Sigmoid colon (tissue), 7 donors: Measurements from ENCODE around the gene SLX4IP. TPM values are rescaled to one million over a fixed set of nuclear protein-coding genes. Genes with fewer than 3 reads are reported as not detected.
"Not testable (repeated sequence)": the region's sequence is repeated elsewhere in the genome, so short reads cannot be mapped to it uniquely, and the experiment has no call there.

Source experiments
- DNase-seq: peaks from one replicate; pipeline ENCODE4 v3.0.0-alpha.2; 2019
- H3K27ac ChIP-seq, 4 donors: fragments of 200-600 bp; sonication (generic); one replicate each; pipeline ENCODE4 v1.5.1; 2016 to 2019; ENCODE audit warnings: mild to moderate bottlenecking in 1 of 4
- H3K27me3 ChIP-seq, 3 donors: fragments of 200-600 bp; sonication (generic); one replicate each; pipeline ENCODE4 v1.5.1; 2019; ENCODE audit warnings: mild to moderate bottlenecking in 1 of 3
- H3K36me3 ChIP-seq, 4 donors: fragments of 200-600 bp; sonication (generic); one replicate each; pipeline ENCODE4 v1.5.1; 2016 to 2019
- H3K4me1 ChIP-seq, 4 donors: fragments of 200-600 bp; sonication (generic); one replicate each; pipeline ENCODE4 v1.5.1; 2017 to 2019
- H3K4me3 ChIP-seq, 4 donors: fragments of 200-600 bp; sonication (generic); one replicate each; pipeline ENCODE4 v1.5.1; 2017 to 2019; ENCODE audit warnings: mild to moderate bottlenecking in 2 of 4, moderate library complexity in 1 of 4
- H3K9me3 ChIP-seq, 4 donors: fragments of 200-600 bp in 3 of 4; sonication (generic) in 3 of 4; one replicate each; pipeline versions ENCODE4 v1.5.1 to v1.6.1; 2013 to 2019
- EP300 ChIP-seq, 4 donors: sonication (generic); formaldehyde crosslinking; IDR thresholded peaks; one replicate each; pipeline ENCODE4 v1.6.1; 2017; ENCODE audit warnings: antibody characterized with exemption in 4 of 4
- POLR2A ChIP-seq, 2 donors: fragments of 450-650 bp; IDR thresholded peaks; one replicate each; pipeline ENCODE4 v1.6.1; 2016; ENCODE audit warnings: antibody characterized with exemption in 2 of 2, mild to moderate bottlenecking in 2 of 2, moderate library complexity in 2 of 2
- POLR2AphosphoS5 ChIP-seq, 4 donors: sonication (generic); formaldehyde crosslinking; IDR thresholded peaks; one replicate each; pipeline ENCODE4 v1.6.1; 2017; ENCODE audit warnings: antibody characterized with exemption in 4 of 4
- WGBS, 2 donors: extraction: QIAGEN DNeasy Blood & Tissue Kit; methylation state at CpG; one replicate each; pipeline ENCODE4 v1.1.7; 2013; 5-methylcytosine and 5-hydroxymethylcytosine counted together
- intact Hi-C: fragments of 100-400 bp; cut with DNase I; formaldehyde crosslinking; loops from one replicate; pipeline ENCODE4 v1.15.1; 2023
- polyA plus RNA-seq, 3 donors: library from polyadenylated mRNA; stranded (reverse); fragments of 200-250 nt; gene quantifications; one replicate each; pipeline ENCODE4 v1.2.3, GENCODE V29; 2013
- total RNA-seq, 4 donors: library from RNA; depleted of rRNA; stranded (reverse); fragments of >200 nt; gene quantifications; one replicate each; pipeline ENCODE4 v1.1.0, GENCODE V29; 2016
- TF ChIP-seq, protein P1 (sequence below), 4 experiments: fragments of 450-650 bp in 3 of 4; fragments of 200-600 bp in 1 of 4; IDR thresholded peaks; one replicate each; pipeline ENCODE4 v1.5.1; 2016 to 2019; ENCODE audit warnings: antibody characterized with exemption in 4 of 4, mild to moderate bottlenecking in 3 of 4, moderate library complexity in 2 of 4
- donor health status: healthy with polysubstance abuse.
- donor health status: Bipolar disorder and iron deficiency.
- donor health status: healthy.

The SLX4IP gene
- total and polyA plus RNA-seq, 7 donors: 1.2 to 4.2 (median 2.4) TPM

DNA sequence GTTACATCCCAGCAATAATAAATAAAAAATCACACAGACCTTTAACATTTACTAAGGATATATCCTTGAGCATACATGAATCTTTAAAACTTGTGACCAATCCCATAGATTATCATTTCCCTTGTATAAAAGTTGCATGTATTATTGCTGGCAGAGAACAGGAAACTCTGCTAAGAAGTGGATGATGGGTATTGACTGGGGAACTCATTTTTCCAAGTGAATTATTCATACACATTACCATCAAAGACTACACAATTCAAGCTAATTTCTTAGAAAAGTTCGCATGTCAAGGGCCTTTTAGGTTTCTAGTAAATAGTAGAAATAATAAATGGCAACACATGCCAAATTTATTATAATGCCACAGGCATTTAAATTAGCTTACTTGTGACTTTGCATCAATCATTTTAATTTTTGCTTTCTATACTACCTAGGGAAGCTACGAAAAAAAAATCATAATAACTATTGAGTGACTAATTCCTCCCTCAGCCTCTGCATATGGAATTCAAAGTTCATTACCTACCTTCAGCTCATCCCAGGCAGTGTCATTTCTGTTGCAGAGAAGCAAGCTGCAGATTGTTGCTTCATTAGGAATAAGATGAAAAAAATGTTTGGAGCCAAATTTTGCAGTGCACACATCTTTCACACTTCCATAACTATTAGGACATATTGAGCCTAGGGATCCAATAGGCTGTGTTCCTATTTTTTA, 26.8 kb upstream of the SLX4IP start:
- 92 to 96% methylated on average over 2 of the region's 2 CpGs for WGBS, 2 donors
- Histone ChIP-seq H3K9me3 (no peaks in the 10 kb centered on the region), H3K27ac (no peak overlapping the region), H3K4me1 (no peaks in the 10 kb centered on the region), H3K27me3 (no peaks in the 10 kb centered on the region), H3K36me3 (peaks cover 0 to 44% (median 3%) of the 10 kb centered on the region in 4 donors), H3K4me3 (no peak overlapping the region)
- no peak for DNase-seq
- intact Hi-C loops: no loop called here
- TF ChIP-seq POLR2A (IDR thresholded peaks at IDR 0.05) (no peak), POLR2AphosphoS5 (IDR thresholded peaks at IDR 0.05) (no peak), EP300 (IDR thresholded peaks at IDR 0.05) (no peak)
- TF ChIP-seq, protein P1, sequence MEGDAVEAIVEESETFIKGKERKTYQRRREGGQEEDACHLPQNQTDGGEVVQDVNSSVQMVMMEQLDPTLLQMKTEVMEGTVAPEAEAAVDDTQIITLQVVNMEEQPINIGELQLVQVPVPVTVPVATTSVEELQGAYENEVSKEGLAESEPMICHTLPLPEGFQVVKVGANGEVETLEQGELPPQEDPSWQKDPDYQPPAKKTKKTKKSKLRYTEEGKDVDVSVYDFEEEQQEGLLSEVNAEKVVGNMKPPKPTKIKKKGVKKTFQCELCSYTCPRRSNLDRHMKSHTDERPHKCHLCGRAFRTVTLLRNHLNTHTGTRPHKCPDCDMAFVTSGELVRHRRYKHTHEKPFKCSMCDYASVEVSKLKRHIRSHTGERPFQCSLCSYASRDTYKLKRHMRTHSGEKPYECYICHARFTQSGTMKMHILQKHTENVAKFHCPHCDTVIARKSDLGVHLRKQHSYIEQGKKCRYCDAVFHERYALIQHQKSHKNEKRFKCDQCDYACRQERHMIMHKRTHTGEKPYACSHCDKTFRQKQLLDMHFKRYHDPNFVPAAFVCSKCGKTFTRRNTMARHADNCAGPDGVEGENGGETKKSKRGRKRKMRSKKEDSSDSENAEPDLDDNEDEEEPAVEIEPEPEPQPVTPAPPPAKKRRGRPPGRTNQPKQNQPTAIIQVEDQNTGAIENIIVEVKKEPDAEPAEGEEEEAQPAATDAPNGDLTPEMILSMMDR (IDR thresholded peaks at IDR 0.05): no peak

DNA sequence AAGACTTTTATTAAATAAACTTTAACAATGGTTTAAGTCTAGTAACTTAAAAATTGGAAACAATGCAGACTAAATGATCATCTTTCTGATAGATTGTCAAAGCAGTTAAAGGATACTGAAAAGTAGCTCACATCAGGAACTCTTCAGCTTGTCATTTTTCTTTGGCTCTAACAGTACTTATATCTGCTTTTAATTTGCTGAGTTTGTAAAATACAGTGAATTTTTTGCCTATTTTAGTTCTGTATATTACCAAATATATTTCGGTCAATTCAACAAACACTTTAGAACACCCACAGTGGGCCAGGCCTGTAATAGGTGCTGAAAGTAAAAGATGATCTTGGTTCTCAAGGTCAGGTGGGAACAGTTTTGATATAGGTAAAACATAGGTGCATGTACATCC, 23.4 kb upstream of the SLX4IP start:
- WGBS, 2 donors: 98 to 100% methylated on average over 1 of the region's 1 CpG
- peaks cover 0 to 32% (median 0%) of the 10 kb centered on the region in 4 donors for H3K36me3 ChIP-seq
- TF ChIP-seq POLR2A (IDR thresholded peaks at IDR 0.05) (no peak), POLR2AphosphoS5 (IDR thresholded peaks at IDR 0.05) (no peak), EP300 (IDR thresholded peaks at IDR 0.05) (no peak)
- TF ChIP-seq, protein P1 (IDR thresholded peaks at IDR 0.05): no peak
- no peak overlapping the region for H3K27ac ChIP-seq
- no peaks in the 10 kb centered on the region for H3K27me3 ChIP-seq
- no peak overlapping the region for H3K4me3 ChIP-seq
- intact Hi-C loops: no loop called here
- no peaks in the 10 kb centered on the region for H3K9me3 ChIP-seq
- no peak for DNase-seq
- H3K4me1 ChIP-seq: peaks cover 0 to 3% (median 0%) of the 10 kb centered on the region in 4 donors

DNA sequence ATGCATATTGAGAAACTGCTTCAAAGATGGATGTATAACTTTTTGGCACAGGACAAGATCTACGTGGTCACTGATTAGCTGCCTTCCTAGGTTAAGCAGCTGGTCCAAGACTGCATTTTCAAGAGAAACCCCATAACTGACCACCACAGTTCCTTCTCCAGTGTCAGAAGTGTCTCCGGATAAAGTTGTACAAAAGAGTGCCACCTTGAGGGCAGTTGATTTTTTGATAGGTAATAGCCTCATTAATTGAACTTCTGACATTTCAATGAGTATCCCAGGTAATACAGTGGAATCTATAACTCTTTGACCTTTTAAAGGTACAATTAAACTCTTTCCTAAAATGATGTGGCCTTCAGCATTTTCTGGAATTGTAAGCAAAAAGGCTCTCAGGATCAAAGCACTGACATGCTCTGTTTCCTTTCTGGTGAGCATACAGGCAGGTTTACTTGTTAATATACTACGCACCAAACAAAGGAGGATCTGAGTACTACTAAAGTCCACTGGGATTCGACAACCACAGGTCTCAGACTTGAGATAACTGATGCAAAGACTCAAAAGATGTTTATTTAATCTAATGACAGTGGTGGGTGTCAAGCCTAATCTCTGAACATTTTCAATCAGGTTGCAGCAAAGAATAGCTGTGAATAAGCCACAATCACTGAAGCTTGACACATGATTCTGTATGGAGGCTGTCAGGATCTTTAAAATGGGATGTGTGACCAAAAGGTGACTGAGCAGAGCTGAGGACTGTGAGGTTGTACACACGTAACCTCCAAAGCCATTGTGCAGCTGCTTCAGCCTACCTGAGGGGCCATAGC, 22.3 kb upstream of the SLX4IP start:
- WGBS, 2 donors: 81 to 84% methylated on average over 5 of the region's 5 CpGs
- Histone ChIP-seq H3K4me3 (no peak overlapping the region), H3K4me1 (peaks cover 0 to 3% (median 0%) of the 10 kb centered on the region in 4 donors), H3K36me3 (peaks cover 0 to 28% (median 0%) of the 10 kb centered on the region in 4 donors), H3K9me3 (no peaks in the 10 kb centered on the region), H3K27ac (no peak overlapping the region), H3K27me3 (no peaks in the 10 kb centered on the region)
- intact Hi-C loops: no loop called here
- DNase-seq: no peak
- TF ChIP-seq POLR2A (IDR thresholded peaks at IDR 0.05) (no peak), POLR2AphosphoS5 (IDR thresholded peaks at IDR 0.05) (no peak), EP300 (IDR thresholded peaks at IDR 0.05) (no peak)
- TF ChIP-seq, protein P1 (IDR thresholded peaks at IDR 0.05): no peak

DNA sequence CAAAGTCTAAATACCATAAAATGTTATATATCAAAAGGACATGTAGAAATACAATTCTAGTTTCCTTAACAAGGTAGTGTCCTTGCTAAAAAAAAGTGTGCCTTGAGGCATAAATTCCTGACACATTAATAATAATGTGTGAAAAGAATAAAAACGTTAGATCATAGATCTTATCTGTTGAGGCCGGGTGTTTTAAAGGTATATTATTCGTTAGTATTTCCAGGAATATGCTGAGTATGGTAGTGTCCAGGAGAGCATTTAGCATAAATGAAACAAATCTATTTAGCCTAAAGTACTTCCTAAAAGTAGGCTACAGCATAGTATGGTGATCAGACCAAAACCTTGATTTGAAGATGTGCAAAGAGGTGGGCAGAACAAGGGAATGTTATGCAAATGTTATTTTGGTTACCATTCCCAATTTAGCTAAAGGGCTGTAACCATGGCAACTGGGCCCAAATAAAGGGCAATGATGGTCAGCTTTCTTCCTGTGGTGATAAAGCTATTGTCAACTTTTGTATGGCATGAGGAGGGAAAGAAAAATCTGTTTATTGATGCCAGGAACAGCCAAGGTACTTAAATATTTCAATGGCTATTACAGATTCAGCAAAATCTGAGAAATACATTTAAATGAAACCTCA, 20.0 kb upstream of the SLX4IP start:
- no peak overlapping the region for H3K4me3 ChIP-seq
- H3K27me3 ChIP-seq: no peaks in the 10 kb centered on the region
- intact Hi-C loops: no loop called here
- no peaks in the 10 kb centered on the region for H3K9me3 ChIP-seq
- 39 to 70% methylated on average over 3 of the region's 3 CpGs for WGBS, 2 donors
- TF ChIP-seq, protein P1 (IDR thresholded peaks at IDR 0.05): no peak
- TF ChIP-seq POLR2AphosphoS5 (IDR thresholded peaks at IDR 0.05) (no peak), EP300 (IDR thresholded peaks at IDR 0.05) (no peak)
- H3K36me3 ChIP-seq: peaks cover 0 to 40% (median 2%) of the 10 kb centered on the region in 4 donors
- no peak overlapping the region for H3K27ac ChIP-seq
- DNase-seq: no peak
- H3K4me1 ChIP-seq: peaks cover 0 to 15% (median 1%) of the 10 kb centered on the region in 4 donors

DNA sequence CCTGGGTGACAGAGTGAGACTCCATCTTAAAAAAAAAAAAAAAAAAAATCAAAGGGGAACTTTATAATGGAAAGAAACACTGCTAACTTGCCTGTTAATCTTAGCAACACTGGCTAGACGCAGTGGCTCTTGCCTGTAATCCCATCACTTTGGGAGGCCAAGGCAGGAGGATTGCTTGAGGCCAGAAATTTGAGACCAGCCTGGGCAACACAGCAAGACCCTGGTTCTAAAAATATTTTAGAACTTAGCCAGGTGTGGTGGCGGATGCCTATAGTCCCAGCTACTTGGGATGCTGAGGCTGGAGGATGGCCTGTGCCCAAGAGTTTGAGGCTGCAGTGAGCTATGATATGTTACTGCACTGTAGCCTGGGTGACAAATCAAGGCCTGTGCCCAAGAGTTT, 17.9 kb upstream of the SLX4IP start:
- H3K27ac ChIP-seq, H3K27me3 ChIP-seq, intact Hi-C loops, H3K9me3 ChIP-seq, DNase-seq, H3K4me3 ChIP-seq: not testable (repeated sequence)
- peaks cover 0 to 24% (median 1%) of the 10 kb centered on the region in 4 donors for H3K4me1 ChIP-seq
- H3K36me3 ChIP-seq: peaks cover 0 to 41% (median 2%) of the 10 kb centered on the region in 4 donors
- 96 to 99% methylated on average over 2 of the region's 2 CpGs for WGBS, 2 donors
